Activated CD4-positive, alpha-beta memory T cell treated with anti-CD3 and anti-CD28 coated beads for 36 hours (primary cell): Measurements from ENCODE around the gene APLNR. TPM values are rescaled to one million over a fixed set of nuclear protein-coding genes. Genes with fewer than 3 reads are reported as not detected.
"Not testable (repeated sequence)": the region's sequence is repeated elsewhere in the genome, so short reads cannot be mapped to it uniquely, and the experiment has no call there.

Experiments
- CTCF ChIA-PET: fragments of 350-600 bp; sonication (Branson Sonifier 250); formaldehyde crosslinking; loops from one replicate; lab custom pipeline; 2021; ENCODE audit warnings: antibody characterized with exemption, inconsistent platforms; lab: Charles Lee
- POLR2A ChIA-PET: fragments of 350-600 bp; sonication (Branson Sonifier 250); formaldehyde crosslinking; loops from one replicate; lab custom pipeline; 2021; ENCODE audit warnings: antibody characterized with exemption; lab: Charles Lee
- DNase-seq: peaks from one replicate; pipeline ENCODE4 v3.0.0-alpha.2; 2020
- H3K27ac Mint-ChIP-seq: one replicate; pipeline ENCODE4 v1.8.0; 2021; ENCODE audit warnings: mixed read lengths
- H3K27me3 Mint-ChIP-seq: one replicate; pipeline ENCODE4 v1.8.0; 2021; ENCODE audit warnings: mixed read lengths
- H3K36me3 Mint-ChIP-seq: one replicate; pipeline ENCODE4 v1.8.0; 2021; ENCODE audit warnings: mixed read lengths
- H3K4me1 Mint-ChIP-seq: one replicate; pipeline ENCODE4 v1.8.0; 2021; ENCODE audit warnings: low read depth, mixed read lengths
- H3K4me3 Mint-ChIP-seq: one replicate; pipeline ENCODE4 v1.8.0; 2021; ENCODE audit warnings: mild to moderate bottlenecking, mixed read lengths
- H3K9me3 Mint-ChIP-seq: one replicate; pipeline ENCODE4 v1.8.0; 2021; ENCODE audit warnings: mixed read lengths
- intact Hi-C: fragments of 100-400 bp; cut with micrococcal nuclease; formaldehyde crosslinking; loops from one replicate; pipeline ENCODE4 v1.15.1; 2023
- total RNA-seq, 2 experiments: library from RNA; stranded (reverse); gene quantifications; one replicate each; pipeline ENCODE4 v1.2.3, GENCODE V29; 2021

Gene APLNR
- not detected for total RNA-seq

- intact Hi-C loops, result no loop called here
- H3K9me3 Mint-ChIP-seq, result no peaks in the 10 kb centered on the region
- peaks cover 34% of the 10 kb centered on the region for H3K27me3 Mint-ChIP-seq
- DNase-seq, result no peak
- CTCF ChIA-PET, result no interaction called here
- H3K4me3 Mint-ChIP-seq, result no peak within 1 kb of the TSS
- no peak within 1 kb of the TSS for H3K27ac Mint-ChIP-seq
- POLR2A ChIA-PET, result no interaction called here
- H3K36me3 Mint-ChIP-seq, result no peaks in the 10 kb centered on the region
- H3K4me1 Mint-ChIP-seq, result peaks cover 2% of the 10 kb centered on the region
These were observed at the start of gene APLNR for GRCh38 chr11:57237204-57237681. TSS of gene APLNR (minus strand) at chr11:57237250. CDS start at chr11:57237004, 246 bp downstream.

GRCh38 chr11:57283231-57283990, 46.4 kb upstream of the APLNR start:
- peaks cover 12% of the 10 kb centered on the region for H3K27me3 Mint-ChIP-seq
- CTCF ChIA-PET, result no interaction called here
- no peaks in the 10 kb centered on the region for H3K36me3 Mint-ChIP-seq
- no peaks in the 10 kb centered on the region for H3K9me3 Mint-ChIP-seq
- intact Hi-C loops, result no loop called here
- H3K27ac Mint-ChIP-seq, result no peak overlapping the region
- no peaks in the 10 kb centered on the region for H3K4me1 Mint-ChIP-seq
- DNase-seq, result no peak
- POLR2A ChIA-PET, result no interaction called here
- H3K4me3 Mint-ChIP-seq, result no peak overlapping the region

- CTCF ChIA-PET, result not testable (repeated sequence)
These were observed 44.5 kb upstream of the APLNR start for GRCh38 chr11:57281546-57281945.

GRCh38 chr11:57279116-57279515, 42.1 kb upstream of the APLNR start:
- DNase-seq, result no peak
- intact Hi-C loops, result no loop called here
- CTCF ChIA-PET, result interaction anchor here (0.6 to 2.6 kb wide), 3 partner anchors 30 to 438 kb away, joined by 3 to 12 read pairs (median 5); no protein-coding TSS in a partner anchor

More at GRCh38 chr11:57281546-57281945, 44.5 kb upstream of the APLNR start:
- POLR2A ChIA-PET, DNase-seq, H3K9me3 Mint-ChIP-seq, H3K4me3 Mint-ChIP-seq, intact Hi-C loops, H3K27ac Mint-ChIP-seq, H3K36me3 Mint-ChIP-seq, H3K4me1 Mint-ChIP-seq: not testable (repeated sequence)
- H3K27me3 Mint-ChIP-seq, result peaks cover 15% of the 10 kb centered on the region

GRCh38 chr11:57278721-57279095, 41.7 kb upstream of the APLNR start:
- CTCF ChIA-PET, result interaction anchor here (1.1 to 2.6 kb wide), 2 partner anchors 29 to 438 kb away, joined by 5 to 12 read pairs; no protein-coding TSS in a partner anchor
- intact Hi-C loops, result no loop called here
- H3K9me3 Mint-ChIP-seq, result no peaks in the 10 kb centered on the region

More at GRCh38 chr11:57279116-57279515, 42.1 kb upstream of the APLNR start:
- H3K4me1 Mint-ChIP-seq, result peaks cover 2% of the 10 kb centered on the region
- H3K36me3 Mint-ChIP-seq, result no peaks in the 10 kb centered on the region
- peaks cover 18% of the 10 kb centered on the region for H3K27me3 Mint-ChIP-seq
- POLR2A ChIA-PET, result no interaction called here
- no peak overlapping the region for H3K27ac Mint-ChIP-seq
- no peak overlapping the region for H3K4me3 Mint-ChIP-seq
- no peaks in the 10 kb centered on the region for H3K9me3 Mint-ChIP-seq

GRCh38 chr11:57277845-57278720, 41.0 kb upstream of the APLNR start:
- POLR2A ChIA-PET, result no interaction called here
- H3K36me3 Mint-ChIP-seq, result no peaks in the 10 kb centered on the region
- intact Hi-C loops, result no loop called here
- DNase-seq, result peak; percentile 58
- CTCF ChIA-PET, result interaction anchor here (1.1 to 2.6 kb wide), 2 partner anchors 29 to 437 kb away, joined by 5 to 12 read pairs; no protein-coding TSS in a partner anchor
- H3K4me1 Mint-ChIP-seq, result peaks cover 2% of the 10 kb centered on the region
- no peak overlapping the region for H3K27ac Mint-ChIP-seq
- no peak overlapping the region for H3K4me3 Mint-ChIP-seq
- H3K9me3 Mint-ChIP-seq, result peaks cover 5% of the 10 kb centered on the region
- H3K27me3 Mint-ChIP-seq, result peaks cover 18% of the 10 kb centered on the region

More at GRCh38 chr11:57278721-57279095, 41.7 kb upstream of the APLNR start:
- POLR2A ChIA-PET, result no interaction called here
- Mint-ChIP-seq H3K4me3 (no peak overlapping the region), H3K4me1 (peaks cover 2% of the 10 kb centered on the region), H3K36me3 (no peaks in the 10 kb centered on the region), H3K27ac (no peak overlapping the region), H3K27me3 (peaks cover 18% of the 10 kb centered on the region)
- DNase-seq, result no peak

GRCh38 chr11:57276971-57277675, 40.1 kb upstream of the APLNR start:
- peaks cover 2% of the 10 kb centered on the region for H3K4me1 Mint-ChIP-seq
- H3K27me3 Mint-ChIP-seq, result peaks cover 18% of the 10 kb centered on the region
- no peaks in the 10 kb centered on the region for H3K36me3 Mint-ChIP-seq
- DNase-seq, result no peak
- ChIA-PET POLR2A (no interaction called here), CTCF (interaction anchor here (1.0 to 2.6 kb wide), 3 partner anchors 13 to 436 kb away, joined by 3 to 12 read pairs (median 4); no protein-coding TSS in a partner anchor)
- H3K4me3 Mint-ChIP-seq, result no peak overlapping the region
- intact Hi-C loops, result no loop called here
- H3K27ac Mint-ChIP-seq, result no peak overlapping the region
- H3K9me3 Mint-ChIP-seq, result peaks cover 8% of the 10 kb centered on the region

GRCh38 chr11:57276169-57276970, 39.3 kb upstream of the APLNR start:
- ChIA-PET POLR2A (no interaction called here), CTCF (interaction anchor here (1.0 to 2.6 kb wide), 3 partner anchors 12 to 435 kb away, joined by 3 to 12 read pairs (median 4); no protein-coding TSS in a partner anchor)
- intact Hi-C loops, result no loop called here
- Mint-ChIP-seq H3K27ac (no peak overlapping the region), H3K4me3 (no peak overlapping the region), H3K36me3 (no peaks in the 10 kb centered on the region), H3K27me3 (peaks cover 23% of the 10 kb centered on the region), H3K9me3 (peaks cover 8% of the 10 kb centered on the region), H3K4me1 (peaks cover 2% of the 10 kb centered on the region)
- DNase-seq, result no peak

GRCh38 chr11:57275582-57275981, 38.5 kb upstream of the APLNR start:
- Mint-ChIP-seq H3K9me3 (peaks cover 8% of the 10 kb centered on the region), H3K27me3 (peaks cover 23% of the 10 kb centered on the region), H3K36me3 (no peaks in the 10 kb centered on the region), H3K4me1 (peaks cover 2% of the 10 kb centered on the region), H3K27ac (no peak overlapping the region), H3K4me3 (no peak overlapping the region)
- CTCF ChIA-PET, result no interaction called here
- POLR2A ChIA-PET, result no interaction called here
- intact Hi-C loops, result no loop called here
- DNase-seq, result no peak

- no peak for DNase-seq
- no peaks in the 10 kb centered on the region for H3K36me3 Mint-ChIP-seq
- ChIA-PET POLR2A (no interaction called here), CTCF (no interaction called here)
- intact Hi-C loops, result no loop called here
- H3K9me3 Mint-ChIP-seq, result peaks cover 8% of the 10 kb centered on the region
- peaks cover 23% of the 10 kb centered on the region for H3K27me3 Mint-ChIP-seq
- H3K27ac Mint-ChIP-seq, result no peak overlapping the region
- peaks cover 2% of the 10 kb centered on the region for H3K4me1 Mint-ChIP-seq
- H3K4me3 Mint-ChIP-seq, result no peak overlapping the region
These were observed 38.0 kb upstream of the APLNR start for GRCh38 chr11:57274904-57275498.
